Measurements from ENCODE around the gene DHRSX. TPM values are rescaled to one million over a fixed set of nuclear protein-coding genes. Genes with fewer than 3 reads are reported as not detected.

DHRSX gene
- total RNA-seq, 1 experiment from 2014 or later = 23.9 TPM

- TF ChIP-seq, protein P1, sequence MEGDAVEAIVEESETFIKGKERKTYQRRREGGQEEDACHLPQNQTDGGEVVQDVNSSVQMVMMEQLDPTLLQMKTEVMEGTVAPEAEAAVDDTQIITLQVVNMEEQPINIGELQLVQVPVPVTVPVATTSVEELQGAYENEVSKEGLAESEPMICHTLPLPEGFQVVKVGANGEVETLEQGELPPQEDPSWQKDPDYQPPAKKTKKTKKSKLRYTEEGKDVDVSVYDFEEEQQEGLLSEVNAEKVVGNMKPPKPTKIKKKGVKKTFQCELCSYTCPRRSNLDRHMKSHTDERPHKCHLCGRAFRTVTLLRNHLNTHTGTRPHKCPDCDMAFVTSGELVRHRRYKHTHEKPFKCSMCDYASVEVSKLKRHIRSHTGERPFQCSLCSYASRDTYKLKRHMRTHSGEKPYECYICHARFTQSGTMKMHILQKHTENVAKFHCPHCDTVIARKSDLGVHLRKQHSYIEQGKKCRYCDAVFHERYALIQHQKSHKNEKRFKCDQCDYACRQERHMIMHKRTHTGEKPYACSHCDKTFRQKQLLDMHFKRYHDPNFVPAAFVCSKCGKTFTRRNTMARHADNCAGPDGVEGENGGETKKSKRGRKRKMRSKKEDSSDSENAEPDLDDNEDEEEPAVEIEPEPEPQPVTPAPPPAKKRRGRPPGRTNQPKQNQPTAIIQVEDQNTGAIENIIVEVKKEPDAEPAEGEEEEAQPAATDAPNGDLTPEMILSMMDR (IDR thresholded peaks at IDR 0.05; ENCODE audit: unreplicated experiment) = no peak
- no peak overlapping the region for H3K27ac Mint-ChIP-seq (ENCODE audit: low read depth, unreplicated experiment)
- no peak overlapping the region for H3K4me3 Mint-ChIP-seq (ENCODE audit: unreplicated experiment)
- H3K27me3 Mint-ChIP-seq (ENCODE audit: insufficient read depth, unreplicated experiment) = no peaks in the 10 kb centered on the region
- H3K4me1 Mint-ChIP-seq (ENCODE audit: insufficient read depth, unreplicated experiment) = no peaks in the 10 kb centered on the region
- intact Hi-C loops (cut with micrococcal nuclease) = no loop called here
- H3K36me3 Mint-ChIP-seq (ENCODE audit: insufficient read depth, unreplicated experiment) = peaks cover 5% of the 10 kb centered on the region
- BruUV-seq (replicated peaks) = no TSS peak
- H3K9me3 Mint-ChIP-seq (ENCODE audit: unreplicated experiment) = no peaks in the 10 kb centered on the region
- DNase-seq (ENCODE audit: unreplicated experiment) = no peak
- POLR2A ChIA-PET = no interaction called here
- CTCF ChIA-PET = no interaction called here
Observed at GRCh38 chrX:2452317-2452784, 48.4 kb downstream of the DHRSX start.

- H3K36me3 Mint-ChIP-seq (ENCODE audit: insufficient read depth, unreplicated experiment) = peaks cover 5% of the 10 kb centered on the region
- no peaks in the 10 kb centered on the region for H3K27me3 Mint-ChIP-seq (ENCODE audit: insufficient read depth, unreplicated experiment)
- H3K9me3 Mint-ChIP-seq (ENCODE audit: unreplicated experiment) = no peaks in the 10 kb centered on the region
- intact Hi-C loops (cut with micrococcal nuclease) = no loop called here
- CTCF ChIA-PET = no interaction called here
- DNase-seq (ENCODE audit: unreplicated experiment) = no peak
- POLR2A ChIA-PET = no interaction called here
- H3K27ac Mint-ChIP-seq (ENCODE audit: low read depth, unreplicated experiment) = no peak overlapping the region
- no TSS peak for BruUV-seq (replicated peaks)
- no peaks in the 10 kb centered on the region for H3K4me1 Mint-ChIP-seq (ENCODE audit: insufficient read depth, unreplicated experiment)
- no peak overlapping the region for H3K4me3 Mint-ChIP-seq (ENCODE audit: unreplicated experiment)
- TF ChIP-seq, protein P1 (IDR thresholded peaks at IDR 0.05; ENCODE audit: unreplicated experiment) = no peak
Observed at GRCh38 chrX:2451501-2452316, 49.1 kb downstream of the DHRSX start.

- Mint-ChIP-seq H3K9me3 (ENCODE audit: unreplicated experiment) (no peaks in the 10 kb centered on the region), H3K4me1 (ENCODE audit: insufficient read depth, unreplicated experiment) (no peaks in the 10 kb centered on the region), H3K36me3 (ENCODE audit: insufficient read depth, unreplicated experiment) (peaks cover 5% of the 10 kb centered on the region), H3K4me3 (ENCODE audit: unreplicated experiment) (no peak overlapping the region), H3K27ac (ENCODE audit: low read depth, unreplicated experiment) (no peak overlapping the region), H3K27me3 (ENCODE audit: insufficient read depth, unreplicated experiment) (no peaks in the 10 kb centered on the region)
- CTCF ChIA-PET = no interaction called here
- BruUV-seq (replicated peaks) = no TSS peak
- intact Hi-C loops (cut with micrococcal nuclease) = no loop called here
- DNase-seq (ENCODE audit: unreplicated experiment) = no peak
- POLR2A ChIA-PET = no interaction called here
- TF ChIP-seq, protein P1 (IDR thresholded peaks at IDR 0.05; ENCODE audit: unreplicated experiment) = no peak
Observed at GRCh38 chrX:2450681-2451080, 50.1 kb downstream of the DHRSX start.

- TF ChIP-seq, protein P1 (IDR thresholded peaks at IDR 0.05; ENCODE audit: unreplicated experiment) = no peak
- H3K27ac Mint-ChIP-seq (ENCODE audit: low read depth, unreplicated experiment) = no peak overlapping the region
- ChIA-PET POLR2A (no interaction called here), CTCF (no interaction called here)
- H3K9me3 Mint-ChIP-seq (ENCODE audit: unreplicated experiment) = no peaks in the 10 kb centered on the region
- H3K27me3 Mint-ChIP-seq (ENCODE audit: insufficient read depth, unreplicated experiment) = no peaks in the 10 kb centered on the region
- H3K36me3 Mint-ChIP-seq (ENCODE audit: insufficient read depth, unreplicated experiment) = no peaks in the 10 kb centered on the region
- BruUV-seq (replicated peaks) = no TSS peak
- no peak overlapping the region for H3K4me3 Mint-ChIP-seq (ENCODE audit: unreplicated experiment)
- H3K4me1 Mint-ChIP-seq (ENCODE audit: insufficient read depth, unreplicated experiment) = no peaks in the 10 kb centered on the region
- no peak for DNase-seq (ENCODE audit: unreplicated experiment)
- intact Hi-C loops (cut with micrococcal nuclease) = no loop called here
Observed at GRCh38 chrX:2449135-2449886, 51.5 kb downstream of the DHRSX start.

Measured in MCF 10A (cell line).